IMR-90 (cell line): ENCODE data around the gene EFCC1.
"Not testable (repeated sequence)": the region's sequence is repeated elsewhere in the genome, so short reads cannot be mapped to it uniquely, and the experiment has no call there.

ENCODE experiments used
- FOS ChIP-seq: fragments of 150-350 bp; IDR thresholded peaks from 2 replicates; pipeline ENCODE4 v1.6.1; 2016; ENCODE audit warnings: low read depth, low read length
- MAZ ChIP-seq: IDR thresholded peaks from 2 replicates; pipeline ENCODE4 v1.6.1; 2012; ENCODE audit warnings: low read depth, mild to moderate bottlenecking, low read length, improper control_type of control experiment, moderate library complexity, borderline replicate concordance
- MXI1 ChIP-seq: IDR thresholded peaks from 2 replicates; pipeline ENCODE4 v1.6.1; 2012; ENCODE audit warnings: low read depth, mild to moderate bottlenecking, low read length, moderate library complexity, borderline replicate concordance
- POLR2A ChIP-seq: IDR thresholded peaks from 2 replicates; pipeline ENCODE4 v1.6.1; 2012; ENCODE audit warnings: mild to moderate bottlenecking, low read depth, low read length
- RAD21 ChIP-seq: IDR thresholded peaks from 2 replicates; pipeline ENCODE4 v1.6.1; 2012; ENCODE audit warnings: low read length, improper control_type of control experiment
- RCOR1 ChIP-seq: IDR thresholded peaks from 2 replicates; pipeline ENCODE4 v1.6.1; 2012; ENCODE audit warnings: mild to moderate bottlenecking, low read length, improper control_type of control experiment; ENCODE audit not compliant: insufficient replicate concordance
- RFX5 ChIP-seq: IDR thresholded peaks from 2 replicates; pipeline ENCODE4 v1.8.0; 2012; ENCODE audit warnings: low read depth, mild to moderate bottlenecking, low read length, moderate library complexity
- SMC3 ChIP-seq: fragments of 150-350 bp; IDR thresholded peaks from 2 replicates; pipeline ENCODE4 v1.6.1; 2016; ENCODE audit warnings: low read depth, mild to moderate bottlenecking, antibody characterized with exemption, low read length, moderate library complexity
- TF ChIP-seq, protein P1 (sequence below): conservative IDR thresholded peaks from 2 replicates; pipeline ENCODE4 v1.5.1; 2012; ENCODE audit warnings: mild to moderate bottlenecking, low read depth, low read length, improper control_type of control experiment

DNA sequence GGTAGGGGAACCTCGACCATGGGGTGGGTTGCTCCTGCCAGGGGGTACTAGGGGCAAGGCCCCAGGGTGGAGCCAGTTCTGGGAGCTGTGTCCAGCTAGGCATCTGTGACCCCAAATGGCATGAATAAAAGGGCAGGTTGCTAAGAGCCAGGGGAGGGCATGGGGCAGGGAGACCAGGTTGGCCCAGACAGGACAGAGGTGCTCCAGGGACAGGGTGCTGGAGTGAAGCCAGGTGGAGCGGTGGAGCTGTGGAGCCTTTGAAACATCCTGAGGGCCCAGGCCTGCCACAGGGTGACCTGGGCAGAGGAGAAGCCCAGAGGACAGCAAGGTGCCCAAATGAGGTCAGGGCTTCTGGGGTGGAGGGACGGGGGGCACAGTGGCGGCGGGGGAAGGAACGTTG lies 87.2 kb downstream of the EFCC1 start:
- TF ChIP-seq, protein P1, sequence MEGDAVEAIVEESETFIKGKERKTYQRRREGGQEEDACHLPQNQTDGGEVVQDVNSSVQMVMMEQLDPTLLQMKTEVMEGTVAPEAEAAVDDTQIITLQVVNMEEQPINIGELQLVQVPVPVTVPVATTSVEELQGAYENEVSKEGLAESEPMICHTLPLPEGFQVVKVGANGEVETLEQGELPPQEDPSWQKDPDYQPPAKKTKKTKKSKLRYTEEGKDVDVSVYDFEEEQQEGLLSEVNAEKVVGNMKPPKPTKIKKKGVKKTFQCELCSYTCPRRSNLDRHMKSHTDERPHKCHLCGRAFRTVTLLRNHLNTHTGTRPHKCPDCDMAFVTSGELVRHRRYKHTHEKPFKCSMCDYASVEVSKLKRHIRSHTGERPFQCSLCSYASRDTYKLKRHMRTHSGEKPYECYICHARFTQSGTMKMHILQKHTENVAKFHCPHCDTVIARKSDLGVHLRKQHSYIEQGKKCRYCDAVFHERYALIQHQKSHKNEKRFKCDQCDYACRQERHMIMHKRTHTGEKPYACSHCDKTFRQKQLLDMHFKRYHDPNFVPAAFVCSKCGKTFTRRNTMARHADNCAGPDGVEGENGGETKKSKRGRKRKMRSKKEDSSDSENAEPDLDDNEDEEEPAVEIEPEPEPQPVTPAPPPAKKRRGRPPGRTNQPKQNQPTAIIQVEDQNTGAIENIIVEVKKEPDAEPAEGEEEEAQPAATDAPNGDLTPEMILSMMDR = not testable (repeated sequence)
- not testable (repeated sequence) for TF ChIP-seq POLR2A, MAZ, FOS, RAD21, RFX5, RCOR1, SMC3, MXI1
